Measurements from ENCODE around the gene RPL39L.
"Not testable (repeated sequence)": the region's sequence is repeated elsewhere in the genome, so short reads cannot be mapped to it uniquely, and the experiment has no call there.

Gene RPL39L

GRCh38 chr3:187136936-187137335 is 2.4 kb downstream of the RPL39L start:
- peak; percentile 43 for DNase-seq

GRCh38 chr3:187136337-187136736 is 3.0 kb downstream of the RPL39L start:
- no peak for DNase-seq

GRCh38 chr3:187135172-187135690 is 4.1 kb downstream of the RPL39L start:
- DNase-seq, result not testable (repeated sequence)

GRCh38 chr3:187133181-187133580 is 6.1 kb downstream of the RPL39L start:
- DNase-seq, result not testable (repeated sequence)

- DNase-seq, result no peak
These were observed 6.6 kb downstream of the RPL39L start for GRCh38 chr3:187132666-187133065.

- DNase-seq, result no peak
These were observed 7.3 kb downstream of the RPL39L start for GRCh38 chr3:187131981-187132380.

GRCh38 chr3:187130346-187131066 is 8.8 kb downstream of the RPL39L start:
- no peak for DNase-seq

- no peak for DNase-seq
These were observed 13.8 kb downstream of the RPL39L start for GRCh38 chr3:187125319-187126031.

- no peak for DNase-seq
These were observed 17.0 kb downstream of the RPL39L start for GRCh38 chr3:187122261-187122660.

- DNase-seq, result no peak
These were observed 19.0 kb downstream of the RPL39L start for GRCh38 chr3:187120326-187120725.

GRCh38 chr3:187114511-187114910 is 24.8 kb downstream of the RPL39L start:
- DNase-seq, result no peak

GRCh38 chr3:187112934-187113793 is 26.1 kb downstream of the RPL39L start:
- peak; percentile 25 for DNase-seq

- no peak for DNase-seq
These were observed 29.1 kb downstream of the RPL39L start for GRCh38 chr3:187110156-187110555.

- DNase-seq, result no peak
These were observed 31.3 kb downstream of the RPL39L start for GRCh38 chr3:187107989-187108388.

GRCh38 chr3:187105700-187106099 is 33.6 kb downstream of the RPL39L start:
- no peak for DNase-seq

- peak; percentile 36 for DNase-seq
These were observed 34.4 kb downstream of the RPL39L start for GRCh38 chr3:187104933-187105332.

GRCh38 chr3:187104342-187104741 is 35.0 kb downstream of the RPL39L start:
- no peak for DNase-seq

GRCh38 chr3:187103251-187103650 is 36.0 kb downstream of the RPL39L start:
- no peak for DNase-seq

GRCh38 chr3:187102073-187102634 is 37.1 kb downstream of the RPL39L start:
- no peak for DNase-seq

GRCh38 chr3:187101184-187102072 is 37.9 kb downstream of the RPL39L start:
- peak; percentile 81 for DNase-seq

GRCh38 chr3:187098923-187099512 is 40.3 kb downstream of the RPL39L start:
- DNase-seq, result no peak
